Neural crest cell (in vitro differentiated cells): Measurements from ENCODE around the gene CCND1. TPM values are rescaled to one million over a fixed set of nuclear protein-coding genes. Genes with fewer than 3 reads are reported as not detected.

Experiments
- DNase-seq: peaks from one replicate; pipeline ENCODE4 v3.0.0; 2021; ENCODE audit warnings: low read depth, mixed read lengths, low spot score
- H3K27ac Mint-ChIP-seq: one replicate; pipeline ENCODE4 v1.8.0; 2021; ENCODE audit warnings: mild to moderate bottlenecking, mixed read lengths; ENCODE audit not compliant: unreplicated experiment
- H3K27me3 Mint-ChIP-seq: 2 replicates; pipeline ENCODE4 v1.8.0; 2021; ENCODE audit warnings: low read depth, mild to moderate bottlenecking, mixed read lengths
- H3K36me3 Mint-ChIP-seq: 2 replicates; pipeline ENCODE4 v1.8.0; 2021; ENCODE audit warnings: low read depth, mild to moderate bottlenecking, mixed read lengths
- H3K4me1 Mint-ChIP-seq: 2 replicates; pipeline ENCODE4 v1.8.0; 2021; ENCODE audit warnings: mixed read lengths
- H3K4me3 Mint-ChIP-seq: one replicate; pipeline ENCODE4 v1.8.0; 2021; ENCODE audit warnings: mild to moderate bottlenecking, mixed read lengths
- H3K9me3 Mint-ChIP-seq: 2 replicates; pipeline ENCODE4 v1.8.0; 2021; ENCODE audit warnings: mixed read lengths
- total RNA-seq: library from RNA; stranded (reverse); gene quantifications from 2 replicates; pipeline ENCODE4 v1.2.1, GENCODE V29; 2021
- TF ChIP-seq, protein P1 (sequence below): fragments of 200-600 bp; sonication (generic); conservative IDR thresholded peaks from 2 replicates; pipeline ENCODE4 v1.5.0; 2021; ENCODE audit warnings: antibody characterized with exemption, mild to moderate bottlenecking

The CCND1 gene
- total RNA-seq, 1 donor from 2014 or later = 350 TPM

GRCh38 chr11:69598147-69598546 lies 42.8 kb upstream of the CCND1 start:
- no peak for DNase-seq
- H3K4me1 Mint-ChIP-seq = peaks cover 20% of the 10 kb centered on the region
- H3K27me3 Mint-ChIP-seq = no peaks in the 10 kb centered on the region
- TF ChIP-seq, protein P1, sequence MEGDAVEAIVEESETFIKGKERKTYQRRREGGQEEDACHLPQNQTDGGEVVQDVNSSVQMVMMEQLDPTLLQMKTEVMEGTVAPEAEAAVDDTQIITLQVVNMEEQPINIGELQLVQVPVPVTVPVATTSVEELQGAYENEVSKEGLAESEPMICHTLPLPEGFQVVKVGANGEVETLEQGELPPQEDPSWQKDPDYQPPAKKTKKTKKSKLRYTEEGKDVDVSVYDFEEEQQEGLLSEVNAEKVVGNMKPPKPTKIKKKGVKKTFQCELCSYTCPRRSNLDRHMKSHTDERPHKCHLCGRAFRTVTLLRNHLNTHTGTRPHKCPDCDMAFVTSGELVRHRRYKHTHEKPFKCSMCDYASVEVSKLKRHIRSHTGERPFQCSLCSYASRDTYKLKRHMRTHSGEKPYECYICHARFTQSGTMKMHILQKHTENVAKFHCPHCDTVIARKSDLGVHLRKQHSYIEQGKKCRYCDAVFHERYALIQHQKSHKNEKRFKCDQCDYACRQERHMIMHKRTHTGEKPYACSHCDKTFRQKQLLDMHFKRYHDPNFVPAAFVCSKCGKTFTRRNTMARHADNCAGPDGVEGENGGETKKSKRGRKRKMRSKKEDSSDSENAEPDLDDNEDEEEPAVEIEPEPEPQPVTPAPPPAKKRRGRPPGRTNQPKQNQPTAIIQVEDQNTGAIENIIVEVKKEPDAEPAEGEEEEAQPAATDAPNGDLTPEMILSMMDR = no peak
- H3K36me3 Mint-ChIP-seq = no peaks in the 10 kb centered on the region
- no peaks in the 10 kb centered on the region for H3K9me3 Mint-ChIP-seq
- H3K4me3 Mint-ChIP-seq = no peak overlapping the region
- no peak overlapping the region for H3K27ac Mint-ChIP-seq

DNA sequence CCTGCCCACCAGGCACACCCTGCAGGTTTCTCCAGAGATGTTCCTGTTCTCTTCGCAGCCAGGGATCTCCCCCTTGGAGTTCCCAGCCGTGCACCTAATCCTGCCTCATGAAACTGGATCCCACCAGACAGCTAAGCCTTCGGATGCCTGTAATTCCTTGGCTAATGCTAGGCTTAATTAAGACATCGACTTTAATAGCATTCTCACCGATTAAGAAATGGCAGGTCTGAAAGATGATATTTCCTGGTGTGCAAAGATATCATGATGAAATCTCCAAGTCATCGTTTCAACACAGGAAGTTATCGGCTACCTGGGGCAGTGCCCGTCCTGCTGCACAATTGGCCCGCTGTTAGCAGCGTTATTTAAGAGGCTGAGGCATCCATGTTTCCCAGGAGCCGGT lies 41.5 kb upstream of the CCND1 start:
- TF ChIP-seq, protein P1 = no peak

GRCh38 chr11:69600001-69600400 lies 41.0 kb upstream of the CCND1 start:
- no peaks in the 10 kb centered on the region for H3K27me3 Mint-ChIP-seq
- no peaks in the 10 kb centered on the region for H3K9me3 Mint-ChIP-seq
- no peak overlapping the region for H3K27ac Mint-ChIP-seq
- TF ChIP-seq, protein P1 = no peak
- no peak for DNase-seq
- no peaks in the 10 kb centered on the region for H3K36me3 Mint-ChIP-seq
- H3K4me3 Mint-ChIP-seq = no peak overlapping the region
- peaks cover 35% of the 10 kb centered on the region for H3K4me1 Mint-ChIP-seq

More for the DNA sequence above, 41.5 kb upstream of the CCND1 start:
- DNase-seq = no peak
- no peaks in the 10 kb centered on the region for H3K9me3 Mint-ChIP-seq
- no peaks in the 10 kb centered on the region for H3K36me3 Mint-ChIP-seq
- H3K27me3 Mint-ChIP-seq = no peaks in the 10 kb centered on the region
- no peak overlapping the region for H3K27ac Mint-ChIP-seq
- H3K4me1 Mint-ChIP-seq = peaks cover 34% of the 10 kb centered on the region
- H3K4me3 Mint-ChIP-seq = no peak overlapping the region

GRCh38 chr11:69601011-69601975 lies 39.7 kb upstream of the CCND1 start:
- TF ChIP-seq, protein P1 = no peak
- Mint-ChIP-seq H3K36me3 (no peaks in the 10 kb centered on the region), H3K4me1 (peaks cover 39% of the 10 kb centered on the region), H3K27ac (no peak overlapping the region), H3K27me3 (no peaks in the 10 kb centered on the region), H3K9me3 (no peaks in the 10 kb centered on the region), H3K4me3 (no peak overlapping the region)
- DNase-seq = no peak

DNA sequence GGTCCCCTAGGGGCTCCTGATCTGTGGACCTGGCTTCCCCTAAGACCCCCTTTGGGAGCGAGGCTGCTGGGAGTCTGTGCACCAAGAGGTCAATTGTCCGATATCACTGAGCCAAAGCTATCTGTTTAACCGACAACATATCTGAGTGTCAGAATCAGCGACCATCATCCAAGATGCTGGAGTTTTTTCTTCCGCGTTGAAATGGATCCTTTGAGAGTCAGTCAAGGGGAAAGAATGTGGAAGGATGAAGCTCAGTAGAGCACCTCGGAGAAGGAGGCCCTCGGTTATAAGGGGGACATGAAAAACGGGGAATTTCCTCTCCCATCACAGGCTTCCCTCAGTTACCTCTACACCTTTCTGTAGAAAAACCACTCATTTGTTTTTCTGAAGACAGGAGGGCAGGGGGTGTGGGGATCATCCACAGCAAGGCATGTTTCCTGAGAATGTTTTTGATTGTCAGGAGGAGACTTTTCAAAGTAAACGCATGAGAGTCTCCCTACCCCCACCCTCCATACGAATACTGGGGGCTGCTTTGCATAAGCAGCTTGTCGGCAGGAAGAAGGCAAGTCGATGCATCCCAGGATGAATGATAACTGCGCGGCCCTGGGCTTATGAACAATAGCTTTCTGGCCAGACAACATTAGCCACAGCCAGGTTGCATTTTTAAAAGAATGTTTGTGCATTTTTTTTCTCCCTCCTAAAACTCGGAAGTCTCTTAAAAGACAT lies 37.7 kb upstream of the CCND1 start:
- Mint-ChIP-seq H3K4me3 (peak overlapping the region; percentile 7), H3K36me3 (no peaks in the 10 kb centered on the region), H3K9me3 (no peaks in the 10 kb centered on the region), H3K4me1 (peaks cover 39% of the 10 kb centered on the region), H3K27ac (peak overlapping the region; percentile 5), H3K27me3 (no peaks in the 10 kb centered on the region)
- no peak for DNase-seq
- TF ChIP-seq, protein P1 = no peak
